NCI-H1930 (cell line): Measurements from ENCODE around the gene LRRC1.

ENCODE experiments used
- DNase-seq, 2 experiments: peaks; one replicate each; lab custom pipeline; 2025; lab: John Stamatoyannopoulos, UW

The LRRC1 gene

DNA sequence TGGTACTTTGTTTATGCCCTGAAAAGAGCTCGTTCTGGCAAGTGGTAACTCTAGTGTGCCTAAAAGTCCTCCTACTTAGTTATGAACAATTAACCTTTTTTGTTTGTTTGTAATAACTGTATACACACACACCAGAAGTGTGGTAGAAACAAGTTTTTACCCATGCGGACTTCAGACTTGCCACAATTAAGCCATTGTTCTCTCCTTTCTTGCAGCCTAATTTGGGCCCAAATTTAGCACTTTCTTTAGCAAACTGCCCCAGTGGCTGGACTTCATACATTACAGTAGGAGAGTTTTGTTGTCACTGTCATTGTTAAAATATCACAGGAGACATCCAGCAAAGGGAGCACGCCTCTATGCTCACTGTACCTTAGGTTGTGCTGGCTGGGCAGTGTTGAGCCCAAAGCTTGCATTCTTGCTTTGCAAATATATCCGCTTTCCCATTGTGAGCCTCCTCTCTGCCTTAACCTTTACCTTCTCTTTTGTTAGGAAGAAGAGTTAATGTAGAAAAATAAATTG lies 53.0 kb downstream of the LRRC1 start:
- no peak for DNase-seq

DNA sequence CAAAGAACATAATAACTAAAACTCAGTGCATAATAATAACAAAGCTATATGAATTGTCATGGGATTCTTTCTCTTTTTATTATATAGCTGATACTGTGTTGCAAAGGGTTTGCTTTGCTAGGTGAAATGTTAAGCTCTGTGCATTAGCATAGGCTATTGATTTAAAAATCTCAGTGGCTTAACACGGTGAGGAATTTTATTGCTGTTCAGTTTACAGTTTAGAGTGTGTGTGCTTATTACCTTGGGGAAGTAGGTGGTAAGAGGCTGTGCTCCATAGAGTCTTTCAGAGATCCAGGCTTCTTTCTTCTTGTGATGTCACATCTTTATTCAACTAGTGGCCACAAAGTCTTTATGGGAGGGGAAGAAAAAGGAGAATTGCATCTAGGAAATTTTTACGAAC lies 55.7 kb downstream of the LRRC1 start:
- DNase-seq: no peak

- no peak for DNase-seq
These were observed 56.8 kb downstream of the LRRC1 start for GRCh38 chr6:53851561-53851960.

DNA sequence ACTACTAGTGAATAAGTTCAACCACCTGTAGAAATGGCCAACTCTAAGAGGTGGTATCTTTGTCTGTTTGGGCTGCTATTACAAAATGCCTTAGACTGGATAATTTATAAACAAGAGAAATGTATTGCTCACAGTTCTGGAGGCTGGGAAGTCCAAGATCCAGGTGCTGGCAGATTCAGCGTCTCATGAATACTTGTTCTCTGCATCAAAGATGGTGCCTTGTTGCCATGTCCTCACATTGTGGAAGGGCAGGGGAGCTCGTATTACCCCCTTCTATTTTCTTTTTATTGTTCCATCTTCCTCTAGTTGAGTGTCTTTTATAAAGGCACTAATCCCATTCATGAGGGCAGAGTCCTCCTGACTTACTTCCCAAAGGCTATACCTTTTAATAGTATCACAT lies 58.0 kb downstream of the LRRC1 start:
- no peak for DNase-seq

DNA sequence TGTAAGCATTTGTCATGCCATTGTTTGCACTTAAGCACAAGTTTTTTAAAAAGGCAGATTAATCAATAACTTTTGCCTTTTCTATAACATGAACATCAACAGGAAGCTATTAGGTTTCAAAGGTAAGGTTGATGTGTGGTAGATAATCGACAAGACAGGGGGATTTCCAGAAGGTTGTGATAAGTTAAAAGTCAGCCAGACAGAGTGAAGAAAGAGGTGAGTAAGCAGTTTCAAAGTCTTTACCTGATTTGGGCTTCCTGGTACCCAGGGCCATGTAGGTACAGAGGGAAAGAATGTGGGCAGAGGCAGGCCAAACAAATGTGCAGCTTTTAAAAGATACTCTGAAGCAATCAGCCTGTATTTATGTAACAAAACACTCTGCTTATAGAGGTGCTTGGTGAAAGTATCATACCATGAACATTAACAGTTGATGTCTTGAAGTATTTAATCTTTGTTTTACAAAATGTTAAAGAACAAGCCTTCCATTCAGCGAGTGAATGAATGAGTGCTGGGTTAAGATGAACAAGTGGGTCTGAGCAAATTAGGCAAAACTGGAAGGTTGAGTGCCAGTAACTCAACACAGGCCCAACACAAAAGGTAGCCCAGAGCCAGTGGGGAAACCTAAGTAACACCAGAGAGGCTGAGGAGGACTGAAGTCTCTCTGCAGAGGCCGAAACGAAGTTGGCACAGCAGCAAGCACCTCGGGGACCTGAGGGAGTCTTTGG lies 60.2 kb downstream of the LRRC1 start:
- DNase-seq: no peak

- DNase-seq: no peak
These were observed 61.1 kb downstream of the LRRC1 start for GRCh38 chr6:53855940-53856339.

DNA sequence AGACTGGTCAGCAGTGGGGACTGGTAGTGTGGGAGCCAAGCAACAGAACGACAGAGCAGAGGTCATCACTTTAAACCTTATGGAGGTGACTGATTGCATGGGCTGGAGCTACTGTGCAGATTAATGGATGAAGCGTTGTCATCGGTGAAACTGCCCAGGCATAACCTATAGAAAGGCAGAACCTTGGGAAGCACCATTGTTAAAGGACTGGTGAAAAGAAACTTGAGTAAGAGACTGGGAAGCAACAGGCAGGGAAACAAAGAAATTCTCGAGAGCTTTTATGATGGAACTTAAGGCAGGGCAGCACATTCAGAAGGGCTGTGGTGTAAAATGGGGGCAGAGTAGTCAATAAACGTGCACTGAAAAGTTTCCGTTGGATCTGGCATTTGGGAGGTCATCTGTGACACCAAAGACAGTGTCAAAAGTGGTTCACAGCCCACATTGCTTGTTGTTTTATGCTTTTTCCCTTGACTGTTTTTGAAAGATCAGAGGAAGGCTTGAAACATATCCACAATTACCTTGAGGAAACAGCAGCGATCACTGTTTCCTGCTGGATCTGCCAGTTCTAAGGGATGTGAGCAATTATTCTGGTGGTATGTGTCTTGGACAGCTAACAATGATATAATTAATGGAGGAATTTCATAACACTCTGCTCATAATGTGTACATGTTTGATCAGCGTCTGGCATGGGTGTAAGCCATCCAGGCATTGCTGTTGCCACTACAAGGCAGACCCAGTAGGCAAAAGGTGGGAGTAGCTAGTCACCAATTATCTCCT lies 62.7 kb downstream of the LRRC1 start:
- DNase-seq: no peak

DNA sequence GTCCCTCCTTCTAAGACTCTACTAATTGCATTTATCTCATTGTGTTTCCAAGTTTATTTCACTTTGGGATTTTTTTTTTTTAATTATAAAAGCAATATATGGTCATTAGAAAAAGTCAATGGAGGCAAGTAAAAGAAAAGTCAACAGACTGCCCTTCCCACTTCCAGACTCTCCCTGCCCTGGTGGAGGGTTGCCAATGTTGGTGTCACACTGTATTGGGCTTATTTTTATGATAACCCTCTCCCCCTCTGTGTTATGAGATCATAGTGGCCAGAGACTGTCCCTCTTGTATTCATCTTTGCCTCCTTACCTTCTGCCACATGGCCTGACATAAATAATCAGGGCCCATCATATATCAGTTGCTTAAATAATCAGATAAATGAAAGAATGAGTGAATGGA lies 63.4 kb downstream of the LRRC1 start:
- no peak for DNase-seq

DNA sequence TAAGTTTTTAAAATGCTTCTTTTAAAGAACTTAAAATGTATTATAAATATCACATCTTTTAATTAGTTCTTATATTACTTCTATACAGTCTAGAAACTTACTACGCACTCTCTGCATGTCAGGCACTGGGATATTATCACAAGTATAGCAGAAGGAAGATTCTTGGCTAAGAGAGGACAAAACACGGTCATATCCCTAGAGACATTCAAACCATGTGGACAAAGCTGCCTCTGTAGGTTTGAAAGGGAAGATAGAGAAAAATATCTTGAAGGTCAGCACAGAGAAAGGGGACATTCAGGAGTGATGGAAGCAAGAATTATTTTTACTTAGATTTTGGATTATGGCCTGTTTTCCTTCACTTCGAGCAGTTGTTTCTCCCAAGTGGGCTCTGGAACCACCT lies 64.1 kb downstream of the LRRC1 start:
- no peak for DNase-seq

- no peak for DNase-seq
These were observed 65.7 kb downstream of the LRRC1 start for GRCh38 chr6:53860511-53860910.

GRCh38 chr6:53861518-53861917 lies 66.7 kb downstream of the LRRC1 start:
- no peak for DNase-seq

- no peak for DNase-seq
These were observed 68.1 kb downstream of the LRRC1 start for GRCh38 chr6:53862662-53863462.

DNA sequence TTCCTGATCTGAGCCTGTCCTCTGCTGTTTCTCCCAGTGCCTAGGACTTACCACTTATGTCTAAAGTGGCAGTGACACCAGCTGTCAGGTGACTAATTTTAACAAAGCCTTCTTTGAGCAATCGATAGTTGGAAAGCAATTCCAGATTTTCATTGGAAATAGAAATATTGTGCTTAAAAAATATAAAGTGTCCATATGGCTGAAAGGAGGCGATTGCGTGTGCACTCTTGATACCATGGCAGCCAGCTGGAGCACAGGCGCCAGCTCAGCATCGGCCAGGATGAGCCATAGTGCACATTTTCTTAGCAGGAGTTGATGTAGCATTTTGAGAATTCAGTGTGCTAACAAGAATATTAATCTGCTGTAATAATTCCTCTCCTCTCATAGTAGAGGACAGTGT lies 70.0 kb downstream of the LRRC1 start:
- DNase-seq: no peak

DNA sequence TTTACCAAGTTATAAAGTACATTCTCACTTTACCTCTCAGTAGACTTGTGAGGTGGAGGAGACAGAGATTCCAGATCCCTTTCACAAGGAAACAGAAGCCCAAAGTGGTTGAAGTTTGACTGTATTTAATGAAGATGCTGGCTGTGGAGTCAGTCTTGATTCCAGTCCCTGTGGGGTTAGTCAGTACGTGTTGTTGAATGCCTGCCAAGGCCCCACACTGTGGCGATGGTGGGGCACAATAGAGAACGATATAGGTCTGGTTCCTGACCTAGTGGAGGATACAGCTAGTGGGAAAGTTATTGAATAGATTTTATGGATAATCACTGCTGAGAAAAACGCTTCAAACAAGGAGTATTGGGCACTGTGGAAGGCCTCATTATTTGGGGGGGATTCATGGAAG lies 71.4 kb downstream of the LRRC1 start:
- DNase-seq: no peak

DNA sequence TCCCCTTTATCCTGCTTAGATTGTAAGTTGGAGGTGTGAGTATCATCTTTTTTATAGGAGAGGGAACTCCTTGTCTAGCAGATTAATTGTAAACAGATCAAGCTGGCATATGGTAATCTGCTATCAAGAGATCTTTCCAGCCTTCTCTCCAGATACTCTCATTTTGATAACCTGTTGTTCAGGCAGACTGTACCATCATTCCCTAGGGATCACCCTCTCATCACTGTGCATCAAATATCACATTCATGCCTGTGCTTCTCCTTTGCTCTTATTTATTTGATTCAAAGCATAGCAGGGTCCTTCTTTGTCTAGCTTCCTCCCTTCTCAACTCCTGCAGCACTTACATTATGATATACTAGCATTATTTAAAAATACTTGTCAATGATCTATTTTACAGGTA lies 73.8 kb downstream of the LRRC1 start:
- no peak for DNase-seq

DNA sequence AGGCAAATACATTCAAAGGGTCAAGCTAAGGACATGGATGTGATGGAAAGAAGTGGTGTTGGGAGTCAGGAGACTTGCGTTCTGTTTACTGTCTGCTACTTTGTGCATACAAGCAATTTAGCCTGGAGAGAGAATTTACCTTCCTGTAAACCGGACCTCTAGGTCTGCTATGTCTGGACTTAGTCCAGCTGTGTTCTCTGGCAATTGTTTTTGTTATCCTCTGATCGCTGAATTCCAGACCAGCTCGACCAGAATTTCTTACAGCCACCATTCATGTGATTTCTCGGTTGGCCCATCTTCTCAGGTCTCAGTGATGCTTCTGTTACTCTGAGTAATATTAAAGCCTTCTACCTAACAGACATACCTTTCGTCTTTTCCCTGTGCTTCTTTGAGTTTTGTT lies 75.2 kb downstream of the LRRC1 start:
- no peak for DNase-seq

DNA sequence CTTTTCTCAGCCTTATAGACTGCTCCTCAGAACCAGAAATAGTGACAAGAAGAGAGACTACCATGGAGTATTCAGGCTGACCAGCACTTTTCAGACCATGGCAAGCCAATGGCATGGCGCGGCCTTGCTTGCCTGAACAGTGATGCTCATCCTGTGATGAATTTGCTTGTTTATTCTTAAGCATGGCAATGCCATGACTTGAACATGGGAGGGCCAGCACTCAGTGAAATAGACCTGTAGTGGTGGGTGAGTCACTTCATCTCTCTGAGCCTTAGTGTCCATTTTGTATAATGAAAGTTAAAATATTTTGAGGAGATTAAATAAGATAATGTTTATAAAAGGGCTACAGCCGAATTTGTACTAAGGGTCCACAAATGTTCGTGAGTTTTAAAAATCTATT lies 79.1 kb downstream of the LRRC1 start:
- DNase-seq: no peak

DNA sequence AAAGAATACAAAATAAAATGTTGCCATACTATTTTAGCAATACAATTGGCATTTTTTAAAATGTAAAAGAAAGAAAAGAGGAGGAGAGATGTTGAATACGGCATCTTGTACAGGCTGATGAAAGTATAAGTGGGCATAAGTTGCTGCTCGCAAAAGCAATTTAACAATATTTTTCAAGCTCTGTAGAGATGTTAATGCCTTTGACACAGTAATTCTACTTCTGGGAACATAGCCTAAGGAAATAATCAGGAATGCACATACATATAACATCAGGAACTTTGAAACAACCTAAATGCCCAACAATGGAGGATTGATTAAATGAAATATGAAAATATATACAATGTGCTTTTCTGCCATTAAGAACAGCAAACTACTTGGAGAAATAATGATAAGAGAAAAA lies 80.2 kb downstream of the LRRC1 start:
- DNase-seq: no peak

DNA sequence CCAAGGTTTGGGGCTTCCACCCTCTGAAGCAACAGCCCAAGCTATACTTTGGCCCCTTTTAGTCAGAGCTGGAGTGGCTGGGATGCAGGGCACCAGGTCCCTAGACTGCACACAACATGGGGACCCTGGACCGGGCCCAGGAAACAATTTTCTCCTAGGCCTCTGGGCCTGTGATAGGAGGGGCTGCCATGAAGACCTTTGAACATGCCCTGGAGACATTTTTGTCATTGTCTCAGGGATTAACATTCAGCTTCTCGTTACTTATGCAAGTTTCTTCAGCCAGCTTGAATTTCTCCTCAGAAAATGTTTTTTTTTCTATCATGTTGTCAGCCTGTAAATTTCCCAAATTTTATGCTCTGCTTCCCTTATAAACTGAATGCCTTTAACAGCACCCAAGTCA lies 82.3 kb downstream of the LRRC1 start:
- DNase-seq: no peak

DNA sequence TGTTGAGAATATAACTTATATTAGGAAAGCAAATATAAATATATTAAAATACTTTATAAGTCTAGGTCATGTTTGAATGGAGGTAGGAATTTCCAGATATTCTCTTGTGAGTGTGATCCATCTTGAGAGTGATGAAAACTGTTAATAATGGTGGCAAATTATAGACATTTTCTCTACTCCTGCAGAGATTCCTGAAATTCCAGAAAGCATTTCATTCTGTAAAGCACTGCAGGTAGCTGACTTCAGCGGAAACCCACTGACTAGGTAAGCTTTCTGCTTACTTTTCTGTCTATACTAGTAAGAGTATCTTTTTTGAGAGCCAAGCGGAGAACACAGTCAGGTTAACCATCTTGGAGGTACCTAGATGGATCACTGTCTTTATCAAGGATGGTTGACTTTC lies 84.0 kb downstream of the LRRC1 start:
- DNase-seq: no peak

DNA sequence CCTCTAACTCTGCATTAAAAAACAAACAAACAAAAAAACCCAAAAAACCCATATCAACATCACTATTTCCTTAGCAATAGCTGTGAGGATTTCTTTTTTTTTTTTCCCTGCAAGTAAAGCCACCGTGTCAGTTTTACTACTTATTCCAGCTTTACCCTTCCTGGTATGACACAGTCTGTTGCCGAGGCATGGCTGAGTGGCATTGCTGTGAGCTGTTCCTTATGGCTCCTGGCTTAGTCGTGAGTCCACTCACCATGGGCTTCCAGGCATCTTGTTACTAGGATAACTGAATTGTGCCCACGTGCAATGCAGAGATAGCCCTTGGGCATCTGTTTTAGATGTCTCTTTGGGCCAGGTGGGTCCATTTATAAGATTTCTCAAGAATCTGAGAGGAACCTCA lies 84.8 kb downstream of the LRRC1 start:
- DNase-seq: no peak

DNA sequence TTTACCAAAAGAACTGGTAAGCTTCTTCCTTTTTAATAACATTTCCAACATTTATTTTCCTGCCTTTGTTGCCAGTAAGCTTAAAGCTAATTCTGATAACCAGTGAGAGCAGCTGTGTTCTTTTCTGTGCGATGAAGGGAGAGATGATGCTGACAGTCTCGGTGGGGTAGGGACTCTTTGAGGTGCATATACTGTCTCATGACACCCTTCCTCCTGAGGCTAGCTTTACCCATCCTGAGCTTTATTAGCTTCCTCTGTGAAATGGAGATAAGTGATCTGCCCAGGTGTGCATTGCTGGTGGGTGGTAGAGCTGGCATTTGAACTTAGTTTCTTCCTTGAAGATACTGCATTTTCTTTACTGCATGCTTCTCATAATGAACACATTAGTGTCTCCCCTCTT lies 92.5 kb downstream of the LRRC1 start:
- no peak for DNase-seq

GRCh38 chr6:53888931-53889330 lies 94.1 kb downstream of the LRRC1 start:
- no peak for DNase-seq
